Stomach (tissue), 9 donors: ENCODE measurements around the gene DSTYK. TPM values are rescaled to one million over a fixed set of nuclear protein-coding genes. Genes with fewer than 3 reads are reported as not detected.

ENCODE experiments used
- DNase-seq, 2 donors: peaks; one replicate each; pipeline versions ENCODE4 v3.0.0 to v3.0.0-alpha.2; 2013 to 2019
- H3K27ac ChIP-seq, 5 donors: fragments of 200-600 bp in 4 of 5; sonication (generic) in 4 of 5; one replicate each; pipeline ENCODE4 v1.5.1; 2013 to 2019; ENCODE audit warnings: mild to moderate bottlenecking in 1 of 5, moderate library complexity in 1 of 5
- H3K27me3 ChIP-seq, 3 donors: fragments of 200-600 bp; sonication (generic); one replicate each; pipeline ENCODE4 v1.5.1; 2017 to 2019; ENCODE audit warnings: mixed run types in 1 of 3
- H3K36me3 ChIP-seq, 4 donors: fragments of 200-600 bp; sonication (generic); 1 replicate in 3 of 4; 2 replicates in 1 of 4; pipeline ENCODE4 v1.5.1; 2016 to 2019
- H3K4me1 ChIP-seq, 4 donors: fragments of 200-600 bp; sonication (generic); one replicate each; pipeline ENCODE4 v1.5.1; 2016 to 2019
- H3K4me3 ChIP-seq, 4 donors: fragments of 200-600 bp; sonication (generic) in 3 of 4; one replicate each; pipeline ENCODE4 v1.5.1; 2016 to 2019; ENCODE audit warnings: mild to moderate bottlenecking in 1 of 4
- H3K9me3 ChIP-seq, 4 donors: fragments of 200-600 bp; sonication (generic); one replicate each; pipeline ENCODE4 v1.5.1; 2016 to 2019
- CTCF ChIP-seq, 7 experiments: fragments of 450-650 bp in 4 of 7; fragments of 200-600 bp in 3 of 7; sonication (generic) in 3 of 7; IDR thresholded peaks; one replicate each; pipeline ENCODE4 v1.5.1; 2016 to 2019; ENCODE audit warnings: antibody characterized with exemption in 7 of 7, control low read depth in 2 of 7, mild to moderate bottlenecking in 1 of 7
- EP300 ChIP-seq: sonication (generic); formaldehyde crosslinking; IDR thresholded peaks from one replicate; pipeline ENCODE4 v1.6.1; 2017; ENCODE audit warnings: antibody characterized with exemption
- POLR2A ChIP-seq, 4 donors: fragments of 450-650 bp; IDR thresholded peaks; one replicate each; pipeline ENCODE4 v1.6.1; 2016; ENCODE audit warnings: antibody characterized with exemption in 4 of 4, control low read depth in 2 of 4, mild to moderate bottlenecking in 1 of 4, moderate library complexity in 1 of 4
- POLR2AphosphoS5 ChIP-seq, 3 donors: sonication (generic); formaldehyde crosslinking; IDR thresholded peaks; one replicate each; pipeline ENCODE4 v1.6.1; 2016; ENCODE audit warnings: antibody characterized with exemption in 3 of 3
- WGBS, 5 donors: extraction: QIAGEN DNeasy Blood & Tissue Kit in 3 of 5; methylation state at CpG; one replicate each; pipeline versions ENCODE4 v1.1.5 to v1.1.7; 2013 to 2018; 5-methylcytosine and 5-hydroxymethylcytosine counted together
- intact Hi-C: fragments of 100-400 bp; cut with DNase I; formaldehyde crosslinking; loops from one replicate; pipeline ENCODE4 v1.15.1; 2023; ENCODE audit warnings: low total_unique reads
- polyA plus RNA-seq, 3 donors: library from polyadenylated mRNA; stranded (reverse); fragments of 200-250 nt; gene quantifications; one replicate each; pipeline ENCODE4 v1.2.3, GENCODE V29; 2013
- total RNA-seq, 5 donors: library from RNA; depleted of rRNA; stranded (reverse); fragments of >200 nt; gene quantifications; one replicate each; pipeline versions ENCODE4 v1.1.0 to v1.2.3, GENCODE V29; 2014 to 2016
- donor health status: healthy with polysubstance abuse.
- donor health status: Bipolar disorder and iron deficiency.
- donor health status: healthy.

DSTYK gene
- total and polyA plus RNA-seq, 8 donors: 2.4 to 15.2 (median 3.4) TPM

- TF ChIP-seq POLR2AphosphoS5 (IDR thresholded peaks at IDR 0.05) (no peak), EP300 (no peak), CTCF (IDR thresholded peaks at IDR 0.05) (no peak), POLR2A (IDR thresholded peaks at IDR 0.05) (no peak)
- H3K9me3 ChIP-seq: peaks cover 0 to 14% (median 10%) of the 10 kb centered on the region in 4 donors
- H3K4me3 ChIP-seq: no peak overlapping the region
- DNase-seq: no peak
- intact Hi-C loops: no loop called here
- H3K27ac ChIP-seq: no peak overlapping the region
- no peaks in the 10 kb centered on the region for H3K27me3 ChIP-seq
- WGBS, 5 donors: 96 to 99% (median 97%) methylated on average over 4 of the region's 4 CpGs
- peaks cover 48 to 98% (median 89%) of the 10 kb centered on the region in 4 donors for H3K36me3 ChIP-seq
- H3K4me1 ChIP-seq: no peaks in the 10 kb centered on the region
Observed at GRCh38 chr1:205152505-205152904, 59.0 kb downstream of the DSTYK start.

GRCh38 chr1:205150651-205151428 lies 60.7 kb downstream of the DSTYK start:
- DNase-seq: no peak
- intact Hi-C loops: no loop called here
- Histone ChIP-seq H3K36me3 (peaks cover 36 to 98% (median 89%) of the 10 kb centered on the region in 4 donors), H3K27ac (no peak overlapping the region), H3K4me1 (no peaks in the 10 kb centered on the region), H3K4me3 (no peak overlapping the region), H3K9me3 (peaks cover 0 to 3% (median 3%) of the 10 kb centered on the region in 4 donors), H3K27me3 (no peaks in the 10 kb centered on the region)
- no peak for TF ChIP-seq POLR2AphosphoS5 (IDR thresholded peaks at IDR 0.05)
- no peak for TF ChIP-seq CTCF (IDR thresholded peaks at IDR 0.05)
- 68 to 90% (median 86%) methylated on average over 5 of the region's 5 CpGs for WGBS, 5 donors

GRCh38 chr1:205147191-205147835 lies 64.2 kb downstream of the DSTYK start:
- H3K27me3 ChIP-seq: no peaks in the 10 kb centered on the region
- 83 to 93% (median 89%) methylated on average over 6 of the region's 6 CpGs for WGBS, 5 donors
- peaks cover 19 to 65% (median 59%) of the 10 kb centered on the region in 4 donors for H3K36me3 ChIP-seq
- H3K4me3 ChIP-seq: no peak overlapping the region
- intact Hi-C loops: no loop called here
- peaks cover 0 to 9% (median 6%) of the 10 kb centered on the region in 4 donors for H3K4me1 ChIP-seq
- TF ChIP-seq POLR2A (IDR thresholded peaks at IDR 0.05) (no peak), POLR2AphosphoS5 (IDR thresholded peaks at IDR 0.05) (no peak), CTCF (IDR thresholded peaks at IDR 0.05) (no peak), EP300 (no peak)
- no peak for DNase-seq
- no peaks in the 10 kb centered on the region for H3K9me3 ChIP-seq
- no peak overlapping the region for H3K27ac ChIP-seq

GRCh38 chr1:205144751-205145150 lies 66.8 kb downstream of the DSTYK start:
- Histone ChIP-seq H3K27me3 (no peaks in the 10 kb centered on the region), H3K9me3 (no peaks in the 10 kb centered on the region), H3K4me3 (no peak overlapping the region), H3K36me3 (peaks cover 11 to 45% (median 41%) of the 10 kb centered on the region in 4 donors), H3K4me1 (peaks cover 6 to 23% (median 15%) of the 10 kb centered on the region in 4 donors), H3K27ac (no peak overlapping the region)
- no peak for TF ChIP-seq CTCF (IDR thresholded peaks at IDR 0.05)
- no peak for TF ChIP-seq POLR2AphosphoS5 (IDR thresholded peaks at IDR 0.05)
- TF ChIP-seq EP300: no peak
- TF ChIP-seq POLR2A (IDR thresholded peaks at IDR 0.05): no peak
- peak in 1 of 2 donors; percentile 35 for DNase-seq
- 26 to 52% (median 33%) methylated on average over 1 of the region's 1 CpG for WGBS, 5 donors
- intact Hi-C loops: no loop called here
